ENCODE results near the gene PUS1. TPM values are rescaled to one million over a fixed set of nuclear protein-coding genes. Genes with fewer than 3 reads are reported as not detected.
"Not testable (repeated sequence)": the region's sequence is repeated elsewhere in the genome, so short reads cannot be mapped to it uniquely, and the experiment has no call there.

The PUS1 gene
- total RNA-seq, 2 experiments from 2014 or later = 110 to 112 TPM

- ChIA-PET CTCF (no interaction called here), POLR2A (no interaction called here)
These were observed 55.3 kb downstream of the PUS1 start for GRCh38 chr12:131984334-131984733.

- CTCF ChIA-PET = not testable (repeated sequence)
These were observed 56.4 kb downstream of the PUS1 start for GRCh38 chr12:131985510-131985875.

GRCh38 chr12:131986361-131986760 lies 57.3 kb downstream of the PUS1 start:
- CTCF ChIA-PET = no interaction called here
- POLR2A ChIA-PET = no interaction called here

More at GRCh38 chr12:131985510-131985875, 56.4 kb downstream of the PUS1 start:
- POLR2A ChIA-PET = not testable (repeated sequence)

- ChIA-PET POLR2A (no interaction called here), CTCF (no interaction called here)
These were observed 57.8 kb downstream of the PUS1 start for GRCh38 chr12:131986910-131987309.

- ChIA-PET POLR2A (interaction anchor here (0.6 kb wide), 1 partner anchor 10 kb away, joined by 3 read pairs; no protein-coding TSS in a partner anchor), CTCF (no interaction called here)
These were observed 58.5 kb downstream of the PUS1 start for GRCh38 chr12:131987552-131987951.

GRCh38 chr12:131988054-131988796 lies 59.1 kb downstream of the PUS1 start:
- CTCF ChIA-PET = no interaction called here
- POLR2A ChIA-PET = interaction anchor here (0.6 kb wide), 2 partner anchors 9 to 73 kb away, joined by 3 to 6 read pairs; no protein-coding TSS in a partner anchor

- ChIA-PET CTCF (no interaction called here), POLR2A (no interaction called here)
These were observed 59.9 kb downstream of the PUS1 start for GRCh38 chr12:131989021-131989420.

- POLR2A ChIA-PET = no interaction called here
- CTCF ChIA-PET = no interaction called here
These were observed 61.2 kb downstream of the PUS1 start for GRCh38 chr12:131990066-131990979.

GRCh38 chr12:131990980-131991305 lies 61.9 kb downstream of the PUS1 start:
- ChIA-PET CTCF (no interaction called here), POLR2A (no interaction called here)

- POLR2A ChIA-PET = no interaction called here
These were observed 62.8 kb downstream of the PUS1 start for GRCh38 chr12:131991816-131992430.

GRCh38 chr12:131994589-131994988 lies 65.5 kb downstream of the PUS1 start:
- ChIA-PET CTCF (no interaction called here), POLR2A (no interaction called here)

More at GRCh38 chr12:131991816-131992430, 62.8 kb downstream of the PUS1 start:
- CTCF ChIA-PET = no interaction called here

Other genes starting within 250 kb of the PUS1 start
- gene SFSWAP, start 218.2 kb upstream of the PUS1 start, total RNA-seq = 10 to 100 TPM; 54.4 to 55.3 TPM
- under 1 TPM; 0.21 to 0.51 TPM for gene MMP17, start 100.9 kb upstream of the PUS1 start, total RNA-seq
- 10 to 100 TPM; 14.9 to 18.3 TPM for gene ULK1, start 34.7 kb upstream of the PUS1 start, total RNA-seq
- gene EP400, start 20.7 kb downstream of the PUS1 start, total RNA-seq = 10 to 100 TPM; 48.8 to 49.0 TPM
- gene DDX51, start 215.0 kb downstream of the PUS1 start, total RNA-seq = 10 to 100 TPM; 35.9 to 39.2 TPM
- 10 to 100 TPM; 57.2 to 59.9 TPM for gene NOC4L, start 215.2 kb downstream of the PUS1 start, total RNA-seq

All from activated CD8-positive, alpha-beta memory T cell treated with anti-CD3 and anti-CD28 coated beads for 36 hours (primary cell).